Breast epithelium (tissue), 3 donors: ENCODE data around the gene ARNT2.

Experiments
- CTCF ChIP-seq, 3 donors: fragments of 450-650 bp; IDR thresholded peaks; one replicate each; pipeline ENCODE4 v1.5.1; 2016 to 2017; ENCODE audit warnings: antibody characterized with exemption in 3 of 3, mild to moderate bottlenecking in 3 of 3, moderate library complexity in 3 of 3
- POLR2AphosphoS5 ChIP-seq, 3 donors: sonication (generic); formaldehyde crosslinking; IDR thresholded peaks; one replicate each; pipeline ENCODE4 v1.6.1; 2017; ENCODE audit warnings: antibody characterized with exemption in 3 of 3

GRCh38 chr15:80491163-80491847 is 87.1 kb downstream of the ARNT2 start:
- TF ChIP-seq CTCF (IDR thresholded peaks at IDR 0.05) (no peak), POLR2AphosphoS5 (IDR thresholded peaks at IDR 0.05) (no peak)
